HS-5 (cell line): ENCODE results near the gene NEMF.
"Not testable (repeated sequence)": the region's sequence is repeated elsewhere in the genome, so short reads cannot be mapped to it uniquely, and the experiment has no call there.

Experiments used
- DNase-seq: peaks from one replicate; pipeline ENCODE4 v3.0.0-alpha.2; 2012; ENCODE audit warnings: low read depth

Gene NEMF

DNA sequence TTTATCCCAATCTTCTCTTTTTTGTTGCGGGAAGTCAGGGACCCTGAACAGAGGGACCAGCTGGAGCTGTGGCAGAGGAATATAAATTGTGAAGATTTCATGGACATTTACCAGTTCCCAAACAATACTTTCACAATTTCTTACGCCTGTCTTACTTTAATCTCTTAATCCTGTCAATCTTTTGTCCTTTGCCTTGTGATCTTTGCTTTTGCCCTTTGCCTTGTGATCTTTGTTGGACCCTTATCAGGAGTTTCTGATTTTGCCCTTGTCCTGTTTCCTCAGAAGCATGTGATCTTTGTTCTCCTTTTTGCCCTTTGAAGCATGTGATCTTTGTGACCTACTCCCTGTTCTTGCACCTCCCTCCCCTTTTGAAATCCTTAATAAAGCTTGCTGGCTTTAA, 36.5 kb downstream of the NEMF start:
- not testable (repeated sequence) for DNase-seq

GRCh38 chr14:49808780-49809179, 43.8 kb downstream of the NEMF start:
- no peak for DNase-seq

GRCh38 chr14:49796025-49796424, 56.6 kb downstream of the NEMF start:
- no peak for DNase-seq

DNA sequence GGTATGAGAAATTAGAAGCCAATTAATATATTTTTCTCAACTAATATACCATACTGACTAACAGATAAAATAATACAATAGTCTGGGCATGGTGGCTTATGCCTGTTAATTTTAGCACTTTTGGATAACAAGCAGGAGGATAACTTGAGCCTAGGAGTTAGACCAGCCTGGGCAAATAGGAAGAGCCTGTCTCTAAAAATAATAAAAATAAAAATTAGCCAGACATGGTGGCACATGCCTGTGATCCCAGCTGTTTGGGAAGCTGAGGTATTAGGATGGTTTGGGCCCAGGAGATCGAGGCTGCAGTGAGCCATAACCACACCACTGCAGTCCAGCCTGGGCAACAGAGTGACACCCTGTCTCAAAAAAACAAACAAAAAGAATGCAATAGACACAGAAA, 60.0 kb downstream of the NEMF start:
- no peak for DNase-seq

GRCh38 chr14:49786315-49786714, 66.3 kb downstream of the NEMF start:
- DNase-seq = no peak

DNA sequence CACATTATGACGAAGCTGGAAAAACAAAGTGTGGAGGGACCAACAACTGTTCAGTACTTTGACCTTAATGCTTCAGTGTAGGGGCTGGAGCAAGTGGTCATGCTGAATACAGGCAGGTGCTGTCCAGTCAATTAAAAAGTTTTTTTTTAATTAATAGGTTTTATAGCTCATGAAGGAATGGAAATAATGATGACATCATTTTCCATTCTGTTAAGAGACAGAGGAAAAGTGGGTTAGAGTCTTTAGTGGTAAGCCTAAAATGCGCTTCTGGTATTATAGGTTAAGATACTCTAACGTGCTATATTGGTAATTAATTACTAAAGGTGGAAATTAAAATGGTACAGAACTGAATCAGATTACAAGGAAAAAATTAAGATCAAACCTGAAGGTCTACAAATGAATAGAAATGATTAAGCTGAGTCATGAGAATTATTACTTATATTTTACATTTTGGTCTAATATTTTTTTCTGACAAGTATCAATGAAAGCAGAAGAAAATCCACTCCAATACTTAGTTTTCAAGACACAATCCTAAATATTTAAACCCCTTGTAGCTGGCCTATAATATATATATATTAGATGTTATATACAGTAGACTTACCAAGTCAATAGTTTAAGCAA, 69.1 kb downstream of the NEMF start:
- DNase-seq = no peak

DNA sequence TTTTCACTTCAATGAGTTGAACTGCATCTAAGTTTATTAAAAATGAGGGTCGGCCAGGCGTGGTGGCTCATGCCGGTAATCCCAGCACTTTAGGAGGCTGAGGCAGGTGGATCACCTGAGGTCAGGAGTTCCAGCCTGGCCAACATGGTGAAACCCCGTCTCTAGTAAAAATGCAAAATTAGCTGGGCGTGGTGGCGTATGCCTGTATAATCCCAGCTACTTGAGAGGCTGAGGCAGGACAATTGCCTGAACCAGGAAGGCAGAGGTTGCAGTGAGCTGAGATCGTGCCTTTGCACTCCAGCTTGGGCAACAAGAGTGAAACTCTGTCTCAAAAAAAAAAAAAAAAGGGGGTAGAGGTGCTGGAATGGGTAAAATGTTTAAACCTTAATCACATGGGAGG, 71.5 kb downstream of the NEMF start:
- not testable (repeated sequence) for DNase-seq

DNA sequence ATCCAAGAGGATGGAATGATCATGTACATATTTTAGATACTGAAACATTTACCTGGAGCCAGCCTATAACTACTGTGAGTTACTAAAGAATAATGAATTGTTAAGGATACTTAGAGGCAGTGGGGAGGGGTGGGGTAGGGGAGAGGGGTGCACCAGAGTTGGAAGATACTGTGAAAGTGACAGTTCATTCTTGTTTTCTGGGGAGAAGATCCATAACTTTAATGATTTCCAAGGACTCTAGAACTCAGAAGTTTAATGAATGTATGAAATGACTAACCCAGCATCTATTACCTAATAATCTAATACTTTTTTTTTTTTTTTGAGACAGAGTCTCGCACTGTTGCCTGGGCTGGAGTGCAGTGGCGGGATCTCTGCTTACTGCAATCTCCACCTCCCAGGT, 74.2 kb downstream of the NEMF start:
- DNase-seq = no peak

DNA sequence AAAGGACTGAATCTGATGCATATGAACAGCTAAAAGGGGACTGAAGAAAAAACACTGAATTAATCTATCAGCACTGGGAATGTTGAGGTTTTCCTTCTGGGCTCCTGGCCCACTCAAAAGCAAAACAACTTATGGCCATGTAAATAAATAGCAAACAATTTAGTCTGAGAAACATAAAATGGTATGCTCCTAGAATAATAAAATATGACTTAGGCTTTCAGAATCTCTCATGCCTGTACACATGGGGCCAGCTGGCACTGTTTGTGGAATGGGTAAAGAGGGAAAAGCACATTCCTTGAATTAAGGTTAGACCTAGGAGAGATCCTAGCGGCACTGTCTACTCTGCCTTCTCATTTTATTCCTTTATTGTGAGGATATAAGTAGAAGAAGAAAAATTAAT, 78.5 kb downstream of the NEMF start:
- DNase-seq = no peak

DNA sequence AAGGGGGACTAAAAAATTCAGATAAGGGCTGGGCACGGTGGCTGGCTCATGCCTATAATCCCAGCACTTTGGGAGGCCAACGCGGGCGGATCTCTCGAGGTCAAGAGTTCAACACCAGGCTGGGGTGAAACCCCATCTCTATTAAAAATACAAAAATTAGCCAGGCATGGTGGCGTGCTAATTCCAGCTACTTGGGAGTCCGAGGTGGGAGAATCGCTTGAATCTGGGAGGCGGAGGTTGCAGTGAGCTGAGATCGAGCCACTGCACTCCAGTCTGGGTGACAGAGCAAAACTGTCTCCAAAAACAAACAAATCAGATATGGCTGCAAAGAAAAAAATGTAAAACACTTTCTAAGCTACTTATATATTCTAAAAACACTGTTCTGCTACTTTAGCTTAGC, 80.9 kb downstream of the NEMF start:
- DNase-seq = not testable (repeated sequence)

- no peak for DNase-seq
These were observed 82.3 kb downstream of the NEMF start for GRCh38 chr14:49770212-49770817.

DNA sequence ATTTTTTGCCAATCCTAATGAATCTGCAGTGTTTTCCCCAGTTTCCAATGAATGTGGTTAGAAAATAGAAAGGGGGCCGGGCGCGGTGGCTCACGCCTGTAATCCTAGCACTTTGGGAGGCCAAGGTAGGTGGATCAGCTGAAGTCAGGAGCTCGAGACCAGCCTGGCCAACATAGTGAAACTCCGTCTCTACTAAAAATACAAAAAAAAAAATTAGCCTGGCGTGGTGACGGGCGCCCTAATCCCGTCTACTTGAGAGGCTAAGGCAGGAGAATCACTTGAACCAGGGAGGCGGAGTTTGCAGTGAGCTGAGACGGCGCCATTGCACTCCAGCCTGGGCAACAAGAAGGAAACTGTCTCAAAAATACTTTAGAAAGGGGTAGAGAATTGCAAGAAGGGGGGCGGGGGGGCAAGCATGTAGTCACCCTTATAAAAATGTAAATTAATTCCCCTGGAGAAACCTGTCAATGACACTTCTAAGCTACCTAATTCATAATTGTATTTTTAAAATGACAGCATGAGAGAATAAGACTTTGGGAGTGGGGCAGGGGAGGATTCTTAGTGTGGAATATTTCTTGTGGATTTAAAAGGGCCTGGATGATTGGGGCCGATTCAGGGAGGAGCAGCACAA, 82.9 kb downstream of the NEMF start:
- no peak for DNase-seq

DNA sequence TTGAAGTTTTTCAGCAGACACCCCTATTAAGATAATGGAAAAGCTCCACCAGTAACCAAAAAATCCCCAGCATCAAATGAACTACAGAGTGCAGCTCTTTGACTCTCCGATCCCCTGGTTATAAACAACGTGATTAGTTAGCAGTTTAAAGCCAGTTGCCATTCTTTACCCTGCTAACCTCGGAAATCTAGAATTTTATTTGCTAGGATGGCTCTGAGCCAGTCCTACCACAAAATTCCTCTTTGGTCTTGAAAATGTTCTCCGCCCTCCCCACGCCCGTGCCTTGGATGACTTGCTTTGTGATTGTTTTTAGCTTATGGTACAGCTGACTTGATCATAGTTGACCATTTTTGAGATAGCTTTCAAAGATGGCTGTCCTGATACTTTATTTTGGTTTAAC, 83.4 kb downstream of the NEMF start:
- DNase-seq = peak; percentile 25

GRCh38 chr14:49768301-49769121, 84.1 kb downstream of the NEMF start:
- DNase-seq = peak; percentile 36

DNA sequence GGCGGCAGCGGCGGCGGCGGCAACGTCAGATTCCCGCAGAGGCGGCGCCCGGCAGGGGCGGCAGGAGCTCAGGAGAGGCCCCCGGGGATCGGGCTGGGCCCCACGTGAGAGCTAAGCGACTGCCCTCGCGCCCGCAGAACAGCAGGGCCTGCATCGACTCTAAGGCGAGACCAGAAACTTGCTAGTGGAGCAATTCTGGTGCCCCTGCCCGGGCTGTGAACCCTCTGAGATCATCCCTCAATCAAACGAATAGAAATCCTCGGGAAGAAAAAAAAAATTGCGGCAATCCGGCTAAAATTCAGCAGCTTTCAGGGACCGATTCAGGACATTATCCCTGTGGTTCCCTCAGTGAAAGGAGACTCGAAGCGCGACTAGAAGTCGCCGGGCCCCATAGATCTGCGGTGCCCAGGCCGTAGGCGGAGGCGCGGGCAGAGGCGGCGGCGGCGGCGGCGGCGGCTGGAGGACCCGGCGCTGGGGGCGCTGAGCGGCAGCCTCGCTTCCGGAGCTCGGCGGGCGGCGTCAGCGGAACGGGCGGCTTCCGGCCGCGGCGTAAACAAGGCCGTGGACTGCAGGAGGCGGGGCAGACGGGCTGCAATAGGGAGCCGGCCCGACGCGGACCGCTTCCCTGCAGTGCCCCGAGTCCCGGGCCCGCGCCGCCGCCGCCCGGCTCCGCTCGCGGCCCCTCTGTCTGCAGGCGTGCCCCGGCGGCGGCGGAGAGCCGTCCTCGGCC, 84.9 kb downstream of the NEMF start, which contains the start of gene KLHDC2:
KLHDC2 (plus strand) TSS at position 583 of the 730 bp plus-strand sequence. CDS start 316 bp downstream, outside the sequence.
- peak; percentile 28 for DNase-seq

GRCh38 chr14:49767270-49767570, 85.4 kb downstream of the NEMF start:
- no peak for DNase-seq

DNA sequence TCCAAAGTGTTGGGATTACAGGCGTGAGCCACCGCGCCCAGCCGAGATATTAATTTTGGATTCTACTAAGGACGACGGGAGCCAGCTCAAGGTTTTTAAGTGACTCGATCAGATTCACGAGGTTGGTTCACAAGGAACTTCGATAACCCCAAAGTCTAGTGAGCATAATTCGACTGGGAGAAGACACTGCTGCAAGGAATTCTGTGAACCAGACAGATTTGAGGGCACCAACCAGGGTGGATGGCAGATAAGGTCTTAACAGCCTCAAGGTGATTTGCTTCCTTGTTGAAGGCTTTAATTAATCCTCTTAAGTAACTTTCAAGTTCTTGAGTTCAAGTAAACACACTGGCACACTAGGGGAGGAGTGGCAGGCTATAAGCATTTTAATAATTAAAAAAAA, 85.7 kb downstream of the NEMF start:
- no peak for DNase-seq

DNA sequence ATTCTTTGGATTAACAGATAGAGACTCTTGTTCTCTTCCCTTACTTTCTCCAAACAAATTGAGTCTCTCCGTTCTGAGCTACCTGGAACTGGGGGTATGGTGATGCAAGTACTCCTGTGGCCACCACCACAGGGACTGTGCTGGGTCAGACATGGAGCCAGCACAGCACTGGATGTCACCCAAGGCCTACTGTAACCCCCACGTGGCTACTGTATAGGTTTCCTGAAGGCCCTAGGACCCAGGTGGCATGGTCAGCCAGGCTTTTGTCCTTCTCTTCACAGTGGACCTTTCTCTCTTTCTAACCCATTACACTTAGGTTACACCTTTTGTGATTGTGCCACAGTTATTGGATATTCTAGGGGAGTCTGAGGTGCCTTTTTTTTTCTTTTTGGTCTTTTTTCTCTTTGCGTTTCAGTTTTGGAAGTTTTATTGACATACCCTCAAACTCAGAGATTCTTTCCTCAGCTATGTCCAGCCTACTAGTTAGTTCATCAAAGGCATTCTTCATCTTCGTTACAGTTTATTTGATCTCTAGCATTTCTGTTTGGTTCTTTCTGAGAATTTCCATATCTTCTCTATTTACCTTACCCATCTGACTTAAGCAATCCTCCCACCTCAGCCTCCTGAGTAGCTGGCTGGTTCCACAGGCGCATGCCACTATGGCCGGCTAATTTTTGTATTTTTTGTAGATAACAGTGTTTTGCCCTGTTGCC, 90.6 kb downstream of the NEMF start:
- DNase-seq = no peak

- DNase-seq = no peak
These were observed 97.2 kb downstream of the NEMF start for GRCh38 chr14:49755378-49755777.

DNA sequence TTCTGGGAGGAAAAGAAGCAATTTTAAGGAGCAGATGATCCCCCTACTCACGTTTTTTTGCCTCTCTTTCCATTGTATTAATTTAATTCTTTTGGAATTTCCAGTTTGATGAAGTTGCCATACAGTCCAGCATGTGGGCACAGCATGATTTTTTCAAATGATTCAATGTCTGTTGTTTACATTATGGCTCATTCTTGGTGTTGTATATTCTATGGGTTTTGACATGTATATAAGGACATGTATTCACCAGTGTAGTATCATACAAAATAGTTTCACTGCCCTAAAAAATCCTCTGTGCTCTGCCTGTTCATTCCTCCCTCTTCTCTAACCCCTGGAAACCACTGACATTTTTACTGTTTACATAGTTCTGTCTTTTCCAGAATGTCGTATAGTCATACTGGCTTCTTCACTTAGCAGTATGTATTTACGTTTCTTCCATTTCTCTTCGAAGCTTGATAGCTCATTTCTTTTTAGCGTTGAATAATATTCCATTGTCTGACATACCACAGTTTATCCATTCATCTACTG, 98.0 kb downstream of the NEMF start:
- DNase-seq = no peak

GRCh38 chr14:49746476-49746875, 106.1 kb downstream of the NEMF start:
- DNase-seq = not testable (repeated sequence)
